ENCODE measurements around the gene CNBD2.
A peak's percentile ranks its signal among the peaks of the same experiment; 100 is the strongest.
"Not testable (repeated sequence)": the region's sequence is repeated elsewhere in the genome, so short reads cannot be mapped to it uniquely, and the experiment has no call there.

The CNBD2 gene

GRCh38 chr20:35975576-35976373 lies 7.4 kb downstream of the CNBD2 start:
- no peak for DNase-seq

- DNase-seq = no peak
These were observed 9.7 kb downstream of the CNBD2 start for GRCh38 chr20:35978041-35978513.

- no peak for DNase-seq
These were observed 11.2 kb downstream of the CNBD2 start for GRCh38 chr20:35979544-35979943.

- no peak for DNase-seq
These were observed 13.6 kb downstream of the CNBD2 start for GRCh38 chr20:35981969-35982368.

GRCh38 chr20:35984382-35984781 lies 16.0 kb downstream of the CNBD2 start:
- no peak for DNase-seq

- no peak for DNase-seq
These were observed 17.4 kb downstream of the CNBD2 start for GRCh38 chr20:35985806-35986205.

GRCh38 chr20:35988910-35989463 lies 20.6 kb downstream of the CNBD2 start:
- no peak for DNase-seq

- DNase-seq = no peak
These were observed 22.9 kb downstream of the CNBD2 start for GRCh38 chr20:35991142-35991771.

GRCh38 chr20:35992713-35993335 lies 24.4 kb downstream of the CNBD2 start:
- no peak for DNase-seq

- peak; percentile 75 for DNase-seq
These were observed 26.6 kb downstream of the CNBD2 start for GRCh38 chr20:35994994-35995453.

GRCh38 chr20:35996492-35996891 lies 28.1 kb downstream of the CNBD2 start:
- not testable (repeated sequence) for DNase-seq

- not testable (repeated sequence) for DNase-seq
These were observed 32.9 kb downstream of the CNBD2 start for GRCh38 chr20:36001331-36001730.

- no peak for DNase-seq
These were observed 34.5 kb downstream of the CNBD2 start for GRCh38 chr20:36002855-36003254.

GRCh38 chr20:36004045-36004444 lies 35.7 kb downstream of the CNBD2 start:
- no peak for DNase-seq

- no peak for DNase-seq
These were observed 40.2 kb downstream of the CNBD2 start for GRCh38 chr20:36008461-36009035.

GRCh38 chr20:36010076-36010475 lies 41.7 kb downstream of the CNBD2 start:
- DNase-seq = no peak

- no peak for DNase-seq
These were observed 42.4 kb downstream of the CNBD2 start for GRCh38 chr20:36010825-36011224.

- no peak for DNase-seq
These were observed 47.5 kb downstream of the CNBD2 start for GRCh38 chr20:36015806-36016403.

GRCh38 chr20:36017048-36017951 lies 48.9 kb downstream of the CNBD2 start:
- DNase-seq = no peak

- no peak for DNase-seq
These were observed 50.0 kb downstream of the CNBD2 start for GRCh38 chr20:36018208-36018988.

- not testable (repeated sequence) for DNase-seq
These were observed 57.7 kb downstream of the CNBD2 start for GRCh38 chr20:36026131-36026530.

Measured in DMS153 (cell line).